Measurements from ENCODE around the gene SLC6A8. TPM values are rescaled to one million over a fixed set of nuclear protein-coding genes. Genes with fewer than 3 reads are reported as not detected.

SLC6A8 gene
- 7.9 TPM for total RNA-seq (ENCODE audit: unreplicated experiment)
- long read RNA-seq = 0 reads

DNA sequence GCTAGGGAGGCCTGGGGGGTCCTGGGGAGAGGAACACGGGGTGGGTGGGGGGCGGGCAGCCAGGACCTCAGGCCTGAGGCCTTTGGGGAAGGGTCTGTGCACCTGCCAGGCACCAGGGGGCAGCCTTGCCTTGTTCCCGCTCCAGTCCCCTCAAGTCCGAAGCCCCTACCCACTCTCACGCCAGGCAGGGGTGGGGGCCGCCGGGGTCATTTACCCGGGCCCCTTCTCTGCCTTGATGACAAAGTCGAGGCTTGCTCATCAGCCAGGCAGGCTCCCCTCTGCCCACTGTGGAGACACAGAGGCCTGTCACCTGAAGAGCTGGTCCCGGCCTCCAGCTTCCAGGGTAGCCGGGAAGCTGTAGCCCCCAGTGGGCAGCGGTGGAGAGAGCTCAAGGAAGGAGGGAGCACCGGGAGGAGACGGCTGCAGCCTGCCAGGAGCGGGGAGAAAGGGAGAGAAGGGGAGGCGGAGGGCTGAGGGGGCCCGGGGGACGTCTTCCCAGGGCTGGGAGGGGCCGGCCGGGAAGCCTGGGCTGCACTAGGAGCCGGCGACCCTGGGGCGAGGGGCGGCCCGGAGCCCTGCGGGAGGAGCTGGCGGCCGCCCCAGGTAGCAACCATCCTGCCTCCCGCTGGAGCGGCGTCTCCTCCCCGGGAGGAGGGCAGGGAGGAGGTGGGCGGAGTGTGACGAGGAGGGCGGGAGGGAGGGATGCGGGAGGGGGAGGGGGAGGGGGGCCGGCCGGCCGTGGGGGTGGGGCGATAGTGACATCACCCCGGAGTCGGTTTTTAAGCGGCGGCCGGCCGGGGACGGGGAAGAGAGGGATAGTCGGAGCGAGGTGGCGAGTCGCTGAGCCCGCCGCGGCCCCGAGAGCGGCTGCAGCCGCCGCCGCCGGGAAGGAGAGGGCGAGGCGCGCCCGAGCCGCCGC is at the start of gene SLC6A8:
SLC6A8 (plus strand) TSS at position 806 of the 919 bp plus-strand sequence. CDS start 649 bp downstream, outside the sequence.
- DNase-seq (ENCODE audit: low spot score) = peak; percentile 60
- H3K4me3 Mint-ChIP-seq (ENCODE audit: unreplicated experiment) = no peak within 1 kb of the TSS
- peaks cover 1% of the 10 kb centered on the region for H3K27me3 Mint-ChIP-seq (ENCODE audit: unreplicated experiment)
- H3K27ac Mint-ChIP-seq (ENCODE audit: unreplicated experiment) = no peak within 1 kb of the TSS
- peaks cover 2% of the 10 kb centered on the region for H3K4me1 Mint-ChIP-seq (ENCODE audit: unreplicated experiment)
- H3K36me3 Mint-ChIP-seq (ENCODE audit: low read depth, unreplicated experiment) = no peaks in the 10 kb centered on the region
- H3K9me3 Mint-ChIP-seq (ENCODE audit: unreplicated experiment) = no peaks in the 10 kb centered on the region
- TF ChIP-seq, protein P1, sequence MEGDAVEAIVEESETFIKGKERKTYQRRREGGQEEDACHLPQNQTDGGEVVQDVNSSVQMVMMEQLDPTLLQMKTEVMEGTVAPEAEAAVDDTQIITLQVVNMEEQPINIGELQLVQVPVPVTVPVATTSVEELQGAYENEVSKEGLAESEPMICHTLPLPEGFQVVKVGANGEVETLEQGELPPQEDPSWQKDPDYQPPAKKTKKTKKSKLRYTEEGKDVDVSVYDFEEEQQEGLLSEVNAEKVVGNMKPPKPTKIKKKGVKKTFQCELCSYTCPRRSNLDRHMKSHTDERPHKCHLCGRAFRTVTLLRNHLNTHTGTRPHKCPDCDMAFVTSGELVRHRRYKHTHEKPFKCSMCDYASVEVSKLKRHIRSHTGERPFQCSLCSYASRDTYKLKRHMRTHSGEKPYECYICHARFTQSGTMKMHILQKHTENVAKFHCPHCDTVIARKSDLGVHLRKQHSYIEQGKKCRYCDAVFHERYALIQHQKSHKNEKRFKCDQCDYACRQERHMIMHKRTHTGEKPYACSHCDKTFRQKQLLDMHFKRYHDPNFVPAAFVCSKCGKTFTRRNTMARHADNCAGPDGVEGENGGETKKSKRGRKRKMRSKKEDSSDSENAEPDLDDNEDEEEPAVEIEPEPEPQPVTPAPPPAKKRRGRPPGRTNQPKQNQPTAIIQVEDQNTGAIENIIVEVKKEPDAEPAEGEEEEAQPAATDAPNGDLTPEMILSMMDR (IDR thresholded peaks at IDR 0.05; ENCODE audit: unreplicated experiment) = no peak

DNA sequence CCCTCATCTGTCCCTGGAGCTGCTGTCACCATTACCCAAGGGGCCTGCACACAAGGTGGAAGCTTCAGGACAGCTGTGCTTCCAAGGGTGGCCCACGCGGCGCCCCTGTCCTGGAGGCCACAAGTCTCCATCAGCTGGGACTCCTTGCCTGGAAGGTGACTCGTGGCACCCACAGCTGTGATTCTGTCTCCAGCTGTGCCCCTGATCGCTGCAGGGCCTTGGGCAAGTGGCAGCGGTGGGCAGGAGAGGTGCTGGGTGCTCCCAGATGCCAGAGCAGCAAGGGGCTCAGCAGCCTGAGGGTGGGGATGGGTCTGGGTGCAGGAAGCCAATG is 49.7 kb upstream of the SLC6A8 start:
- H3K4me3 Mint-ChIP-seq (ENCODE audit: unreplicated experiment) = no peak overlapping the region
- no peaks in the 10 kb centered on the region for H3K36me3 Mint-ChIP-seq (ENCODE audit: low read depth, unreplicated experiment)
- no peaks in the 10 kb centered on the region for H3K9me3 Mint-ChIP-seq (ENCODE audit: unreplicated experiment)
- H3K27ac Mint-ChIP-seq (ENCODE audit: unreplicated experiment) = no peak overlapping the region
- no peak for DNase-seq (ENCODE audit: low spot score)
- no peaks in the 10 kb centered on the region for H3K4me1 Mint-ChIP-seq (ENCODE audit: unreplicated experiment)
- peaks cover 3% of the 10 kb centered on the region for H3K27me3 Mint-ChIP-seq (ENCODE audit: unreplicated experiment)
- TF ChIP-seq, protein P1 (IDR thresholded peaks at IDR 0.05; ENCODE audit: unreplicated experiment) = no peak

DNA sequence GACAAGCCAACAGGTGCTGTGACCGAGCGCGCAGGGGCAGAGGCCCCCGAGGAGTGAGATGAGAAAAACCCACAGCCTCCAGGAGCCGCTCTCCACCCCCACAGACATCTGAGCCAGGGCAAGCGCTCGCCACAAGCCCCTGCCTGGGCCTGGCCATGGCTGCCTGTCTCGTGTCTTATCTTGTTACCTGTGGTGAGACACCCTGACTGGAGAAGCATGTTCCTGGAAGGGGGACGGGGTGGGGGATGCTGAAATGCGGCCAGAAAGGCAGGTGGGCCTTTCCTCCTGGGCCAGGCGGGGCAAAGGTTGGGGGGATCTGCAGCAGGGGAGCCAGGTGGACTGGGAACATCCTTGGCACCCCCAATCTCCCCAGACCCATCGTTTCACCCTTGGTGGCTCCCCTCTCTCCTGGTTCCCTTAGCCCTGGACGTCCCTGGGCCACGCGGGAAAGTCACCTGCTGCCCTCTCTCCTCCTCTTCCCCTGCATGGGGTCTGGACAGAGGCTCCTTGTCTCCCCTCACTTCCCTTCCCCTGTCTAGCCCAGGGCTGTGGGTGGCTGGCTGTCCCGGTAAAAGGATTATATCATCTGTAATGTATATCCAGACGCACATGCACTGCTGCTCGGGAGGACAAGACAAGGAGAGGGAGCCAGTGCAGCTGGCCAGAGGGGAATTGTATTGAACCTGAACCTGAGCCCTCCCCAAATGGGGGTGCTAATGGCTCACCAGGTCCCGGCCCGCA is 49.1 kb upstream of the SLC6A8 start:
- Mint-ChIP-seq H3K36me3 (ENCODE audit: low read depth, unreplicated experiment) (no peaks in the 10 kb centered on the region), H3K4me1 (ENCODE audit: unreplicated experiment) (no peaks in the 10 kb centered on the region), H3K4me3 (ENCODE audit: unreplicated experiment) (no peak overlapping the region), H3K27me3 (ENCODE audit: unreplicated experiment) (peaks cover 3% of the 10 kb centered on the region), H3K9me3 (ENCODE audit: unreplicated experiment) (no peaks in the 10 kb centered on the region), H3K27ac (ENCODE audit: unreplicated experiment) (no peak overlapping the region)
- TF ChIP-seq, protein P1 (IDR thresholded peaks at IDR 0.05; ENCODE audit: unreplicated experiment) = no peak
- DNase-seq (ENCODE audit: low spot score) = no peak

DNA sequence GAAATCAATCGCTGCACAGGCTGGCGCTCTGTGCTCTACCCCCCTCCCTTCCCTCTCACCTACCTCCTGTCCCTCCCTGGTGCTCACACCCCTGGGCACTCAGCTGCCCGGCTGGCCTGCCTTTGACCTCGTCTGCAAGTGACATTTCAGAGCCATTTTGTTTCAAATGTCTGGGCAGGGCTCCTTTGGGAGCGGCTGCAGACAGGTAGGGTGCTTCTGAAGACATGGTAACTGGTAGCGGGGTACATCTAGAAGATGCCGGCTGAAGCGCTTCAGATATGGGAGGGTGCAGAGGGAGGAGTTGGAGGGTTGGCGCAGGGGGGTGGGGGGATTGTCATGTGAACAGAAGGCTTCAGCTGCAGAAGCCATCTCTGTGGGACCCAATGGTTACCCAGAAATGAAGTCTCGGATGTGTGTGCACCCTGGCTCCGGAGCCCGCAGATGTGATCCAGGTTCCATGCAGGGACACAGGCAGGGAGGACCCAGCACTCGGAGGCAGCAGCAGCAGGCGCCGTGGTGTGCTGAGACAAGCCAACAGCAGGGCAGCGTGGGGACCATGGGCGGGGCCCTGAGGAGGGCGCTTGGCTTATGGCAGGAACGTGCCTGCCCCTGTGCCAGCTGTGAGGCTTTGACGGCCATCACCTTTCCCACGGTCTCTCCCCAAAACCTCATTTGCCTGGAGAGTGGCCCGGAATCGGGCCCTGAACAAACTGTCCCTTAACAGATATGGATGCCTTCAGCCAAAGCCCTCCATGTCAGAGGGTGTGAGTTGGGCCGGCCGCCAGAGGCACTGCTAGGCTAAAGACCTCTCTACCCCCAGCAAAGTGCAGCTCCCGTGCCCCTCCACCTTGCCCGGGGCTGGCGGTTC is 48.3 kb upstream of the SLC6A8 start:
- DNase-seq (ENCODE audit: low spot score) = no peak
- Mint-ChIP-seq H3K4me1 (ENCODE audit: unreplicated experiment) (no peaks in the 10 kb centered on the region), H3K27ac (ENCODE audit: unreplicated experiment) (no peak overlapping the region), H3K36me3 (ENCODE audit: low read depth, unreplicated experiment) (no peaks in the 10 kb centered on the region), H3K27me3 (ENCODE audit: unreplicated experiment) (peaks cover 3% of the 10 kb centered on the region), H3K9me3 (ENCODE audit: unreplicated experiment) (no peaks in the 10 kb centered on the region), H3K4me3 (ENCODE audit: unreplicated experiment) (no peak overlapping the region)
- TF ChIP-seq, protein P1 (IDR thresholded peaks at IDR 0.05; ENCODE audit: unreplicated experiment) = no peak

Measured in endothelial cell (in vitro differentiated cells).